Inflammatory macrophage (primary cell): Measurements from ENCODE around the gene SENP5.

Experiments used
- DNase-seq, 2 donors: peaks; one replicate each; pipeline ENCODE4 v3.0.0-alpha.2; 2020 to 2022

SENP5 gene

GRCh38 chr3:196968233-196969133 lies 100.8 kb downstream of the SENP5 start, which contains the start of gene PIGZ:
PIGZ (minus strand) TSS chr3:196968833; CDS start chr3:196952031, 16,802 bp downstream.
- peak; percentile 31 to 65 for DNase-seq

- DNase-seq, result peak; percentile 48 to 66
Measured at GRCh38 chr3:196969134-196969659, 101.5 kb downstream of the SENP5 start.

- DNase-seq, result peak; percentile 61 to 70
Measured at GRCh38 chr3:196969660-196970546, 102.2 kb downstream of the SENP5 start.

- DNase-seq, result no peak
Measured at GRCh38 chr3:196970547-196971093, 102.9 kb downstream of the SENP5 start.

- no peak for DNase-seq
Measured at GRCh38 chr3:196971094-196971698, 103.5 kb downstream of the SENP5 start.

- no peak for DNase-seq
Measured at GRCh38 chr3:196974661-196975060, 106.9 kb downstream of the SENP5 start.

GRCh38 chr3:196975349-196975748 lies 107.6 kb downstream of the SENP5 start:
- DNase-seq, result no peak

- DNase-seq, result no peak
Measured at GRCh38 chr3:196976941-196977340, 109.2 kb downstream of the SENP5 start.

- no peak for DNase-seq
Measured at GRCh38 chr3:196979545-196979944, 111.8 kb downstream of the SENP5 start.

- DNase-seq, result no peak
Measured at GRCh38 chr3:196981657-196982056, 113.9 kb downstream of the SENP5 start.

- no peak for DNase-seq
Measured at GRCh38 chr3:196983186-196983585, 115.5 kb downstream of the SENP5 start.
